DND-41 (cell line): ENCODE measurements around the gene FAM120A.

Source experiments
- CTCF ChIP-seq: IDR thresholded peaks from 2 replicates; pipeline ENCODE4 v1.5.1; 2012; ENCODE audit warnings: borderline replicate concordance, low read length, moderate library complexity, mild to moderate bottlenecking; ENCODE audit not compliant: poor library complexity, severe bottlenecking; ENCODE audit errors: extremely low read depth
- EZH2 ChIP-seq: IDR thresholded peaks from 3 replicates; pipeline ENCODE4 v1.6.1; 2012; ENCODE audit warnings: borderline replicate concordance, low read depth, mild to moderate bottlenecking, moderate library complexity, low read length, inconsistent platforms; ENCODE audit not compliant: severe bottlenecking

GRCh38 chr9:93477397-93477796, 25.9 kb downstream of the FAM120A start:
- no peak for TF ChIP-seq CTCF
- TF ChIP-seq EZH2 = no peak
